GM12873 (cell line): ENCODE data around the gene RIN3.

ENCODE experiments used
- CTCF ChIP-seq: IDR thresholded peaks from 2 replicates; pipeline ENCODE4 v1.5.1; 2012; ENCODE audit warnings: low read depth, mild to moderate bottlenecking, moderate library complexity, low read length, control low read depth; ENCODE audit not compliant: insufficient read depth; ENCODE audit errors: missing control alignments

Gene RIN3

GRCh38 chr14:92631098-92631497 lies 117.5 kb downstream of the RIN3 start:
- no peak for TF ChIP-seq CTCF

DNA sequence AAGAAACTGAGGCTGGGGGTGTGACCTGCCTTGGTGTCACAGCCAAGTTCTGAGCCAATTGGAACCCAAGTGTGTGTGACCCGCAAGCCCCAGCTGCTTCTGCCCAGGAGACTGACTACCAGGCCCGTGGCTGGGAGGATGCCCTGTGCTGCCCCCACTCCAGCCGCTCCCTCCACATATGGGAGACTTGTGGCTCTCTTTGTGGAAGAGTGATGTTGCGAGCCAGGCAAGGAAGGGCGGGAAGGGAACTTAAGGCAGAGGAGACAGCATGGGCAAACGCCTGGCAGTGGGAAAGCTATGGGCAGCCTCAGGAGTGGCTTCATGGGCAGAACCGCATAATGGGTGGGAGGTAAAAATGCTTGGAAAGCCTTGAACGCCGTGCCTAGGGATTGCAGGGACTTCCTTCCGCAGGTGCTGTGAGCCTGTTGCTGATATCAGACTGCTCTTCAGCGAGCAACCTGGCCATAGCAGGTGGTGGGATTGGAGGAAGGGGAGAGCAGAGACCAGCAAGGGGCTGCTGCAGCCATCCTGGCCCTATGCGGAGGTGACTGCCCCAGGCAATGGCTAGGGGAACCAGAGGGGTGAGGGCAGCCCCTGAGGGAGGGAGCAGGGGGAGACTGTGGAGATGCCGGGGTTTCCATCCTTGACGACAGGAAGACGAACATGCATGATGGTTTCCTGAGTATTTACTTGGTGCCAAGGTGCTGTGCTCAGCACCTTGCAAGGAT lies 119.1 kb downstream of the RIN3 start:
- no peak for TF ChIP-seq CTCF

DNA sequence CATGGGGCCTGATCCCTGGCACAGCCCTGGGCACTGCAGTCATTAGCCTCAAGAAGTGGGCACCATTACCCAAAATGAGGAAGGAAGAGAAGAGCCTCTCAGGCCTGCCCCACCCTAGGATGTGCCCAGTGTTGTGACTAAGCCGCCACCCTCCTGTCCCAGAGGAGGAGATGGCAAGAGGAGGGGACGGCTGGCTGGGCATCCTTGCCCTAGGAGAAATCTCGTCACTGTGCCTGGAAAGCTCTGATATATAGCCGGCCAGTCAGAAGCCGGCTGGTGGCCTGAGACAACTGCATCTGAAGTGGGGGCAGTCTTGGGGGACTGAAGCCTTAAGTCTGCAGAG lies 119.7 kb downstream of the RIN3 start:
- TF ChIP-seq CTCF: no peak

- TF ChIP-seq CTCF: no peak
Observed at GRCh38 chr14:92633724-92634123, 120.1 kb downstream of the RIN3 start.

- TF ChIP-seq CTCF: no peak
Observed at GRCh38 chr14:92635031-92635430, 121.5 kb downstream of the RIN3 start.

GRCh38 chr14:92635896-92636295 lies 122.3 kb downstream of the RIN3 start:
- no peak for TF ChIP-seq CTCF

DNA sequence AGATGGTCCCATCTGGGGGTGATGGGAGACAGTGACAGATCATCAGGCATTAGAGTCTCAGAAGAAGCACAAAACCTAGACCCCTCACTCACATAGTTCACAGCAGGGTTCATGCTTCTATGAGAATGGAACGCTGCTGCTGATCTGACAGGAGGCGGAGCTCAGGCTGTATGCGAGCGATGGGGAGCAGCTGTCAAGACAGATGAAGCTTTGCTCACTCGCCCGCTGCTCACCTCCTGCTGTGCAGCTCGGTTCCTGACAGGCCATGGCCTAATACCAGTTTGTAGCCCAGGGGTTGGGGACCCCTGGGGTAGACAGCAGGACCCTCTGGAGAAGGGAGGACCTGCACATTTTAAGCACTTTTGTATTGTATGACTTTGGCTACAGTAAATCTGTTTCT lies 123.6 kb downstream of the RIN3 start:
- no peak for TF ChIP-seq CTCF
